ENCODE measurements around the gene PHF12.

- TF ChIP-seq OSR1 (CRISPR knock-in tag; IDR thresholded peaks at IDR 0.05) (no peak), ZC3H10 (CRISPR knock-in tag; IDR thresholded peaks at IDR 0.05) (no peak), RARB (CRISPR knock-in tag; IDR thresholded peaks at IDR 0.05) (no peak), ISL1 (CRISPR knock-in tag; IDR thresholded peaks at IDR 0.05) (no peak), CSRNP3 (CRISPR knock-in tag; IDR thresholded peaks at IDR 0.05) (no peak), SNAI2 (CRISPR knock-in tag; IDR thresholded peaks at IDR 0.05) (no peak)
These were observed 18.5 kb upstream of the PHF12 start for GRCh38 chr17:28969706-28970393.
